Natural killer cell (primary cell): ENCODE measurements around the gene OCLN. TPM values are rescaled to one million over a fixed set of nuclear protein-coding genes. Genes with fewer than 3 reads are reported as not detected.

Experiments used
- ATAC-seq, 3 donors: fragments of 150-1000 bp in 2 of 3; fragments of 200-7000 bp in 1 of 3; cut with Tn5 transposase; 1 replicate in 1 of 3; 2 replicates in 2 of 3; pipeline ENCODE4 v1.10.0; 2021; ENCODE audit warnings: mild to moderate bottlenecking in 2 of 3, moderate library complexity in 2 of 3
- DNase-seq, 2 donors: peaks; one replicate each; pipeline versions ENCODE4 v3.0.0 to v3.0.0-alpha.2; 2013 to 2021; ENCODE audit warnings: mixed read lengths in 1 of 2
- H3K27ac ChIP-seq: one replicate; pipeline ENCODE4 v1.5.1; 2013; ENCODE audit warnings: mild to moderate bottlenecking, low read length
- H3K27me3 ChIP-seq: one replicate; pipeline ENCODE4 v1.6.1; 2013; ENCODE audit warnings: low read length; ENCODE audit not compliant: control insufficient read depth, insufficient read depth
- H3K36me3 ChIP-seq: one replicate; pipeline ENCODE4 v1.6.1; 2013; ENCODE audit warnings: low read length; ENCODE audit not compliant: control insufficient read depth, insufficient read depth
- H3K4me1 ChIP-seq: one replicate; pipeline ENCODE4 v1.6.1; 2013; ENCODE audit warnings: low read length; ENCODE audit not compliant: control insufficient read depth, insufficient read depth
- H3K4me3 ChIP-seq: one replicate; pipeline ENCODE4 v1.5.1; 2013; ENCODE audit warnings: low read length
- H3K9me3 ChIP-seq: one replicate; pipeline ENCODE4 v1.6.1; 2013; ENCODE audit warnings: low read length; ENCODE audit not compliant: control insufficient read depth, insufficient read depth
- H3K27ac Mint-ChIP-seq, 2 donors: one replicate each; pipeline ENCODE4 v1.8.0; 2022; ENCODE audit warnings: mild to moderate bottlenecking in 2 of 2, mixed read lengths in 2 of 2, moderate library complexity in 1 of 2
- H3K27me3 Mint-ChIP-seq, 2 donors: one replicate each; pipeline ENCODE4 v1.8.0; 2022; ENCODE audit warnings: low read depth in 2 of 2, mixed read lengths in 2 of 2
- H3K36me3 Mint-ChIP-seq: one replicate; pipeline ENCODE4 v1.8.0; 2022; ENCODE audit warnings: mixed read lengths
- H3K4me1 Mint-ChIP-seq, 2 donors: one replicate each; pipeline ENCODE4 v1.8.0; 2022; ENCODE audit warnings: mixed read lengths in 2 of 2
- H3K4me3 Mint-ChIP-seq: one replicate; pipeline ENCODE4 v1.8.0; 2022; ENCODE audit warnings: mild to moderate bottlenecking, moderate library complexity, mixed read lengths
- H3K9me3 Mint-ChIP-seq, 2 donors: one replicate each; pipeline ENCODE4 v1.8.0; 2022; ENCODE audit warnings: mixed read lengths in 2 of 2
- CTCF ChIP-seq: fragments of 200-600 bp; IDR thresholded peaks from one replicate; pipeline ENCODE4 v1.8.0; 2022; ENCODE audit warnings: antibody characterized with exemption
- WGBS: methylation state at CpG from one replicate; pipeline ENCODE4 v1.1.7; 2013; ENCODE audit warnings: missing lambda C conversion rate; ENCODE audit not compliant: insufficient coverage; 5-methylcytosine and 5-hydroxymethylcytosine counted together
- intact Hi-C: fragments of 100-400 bp; cut with micrococcal nuclease; formaldehyde crosslinking; loops from one replicate; pipeline ENCODE4 v1.14.2; 2022
- total RNA-seq, 4 donors: library from RNA; stranded (reverse); fragments of 120-200 nt in 1 of 4; gene quantifications; one replicate each; pipeline versions ENCODE4 v1.2.3 to v1.2.4, GENCODE V29; 2013 to 2022

Gene OCLN
- total RNA-seq, 3 donors from 2014 or later (not counting 1 experiment from before 2014, with no cell fraction given), result 0.68 to 1.8 (median 1.3) TPM

GRCh38 chr5:69493396-69494133 is 975 bp downstream of the OCLN start:
- H3K9me3 ChIP-seq, result no peaks in the 10 kb centered on the region
- H3K4me1 ChIP-seq, result peaks cover 19% of the 10 kb centered on the region
- DNase-seq, result no peak
- 1% methylated on average over 62 of the region's 62 CpGs for WGBS
- H3K27me3 ChIP-seq, result peaks cover 18% of the 10 kb centered on the region
- H3K4me3 Mint-ChIP-seq, result peak overlapping the region; percentile 49
- intact Hi-C loops, result no loop called here
- H3K27ac ChIP-seq, result no peak overlapping the region
- no peaks in the 10 kb centered on the region for H3K9me3 Mint-ChIP-seq
- H3K4me1 Mint-ChIP-seq, result no peaks in the 10 kb centered on the region
- no peak for TF ChIP-seq CTCF
- no peaks in the 10 kb centered on the region for H3K36me3 ChIP-seq
- peak in 2 of 3 donors; percentile 21 to 29 for ATAC-seq
- H3K27ac Mint-ChIP-seq, result no peak overlapping the region
- peaks cover 33 to 49% of the 10 kb centered on the region in 2 donors for H3K27me3 Mint-ChIP-seq
- no peaks in the 10 kb centered on the region for H3K36me3 Mint-ChIP-seq
- H3K4me3 ChIP-seq, result peak overlapping the region; percentile 6

GRCh38 chr5:69494452-69494851 is 1.9 kb downstream of the OCLN start:
- ATAC-seq, result no peak
- no peaks in the 10 kb centered on the region for H3K36me3 ChIP-seq
- no peak overlapping the region for H3K4me3 Mint-ChIP-seq

GRCh38 chr5:69497006-69497520 is 4.5 kb downstream of the OCLN start:
- H3K27me3 Mint-ChIP-seq, result peaks cover 19 to 26% of the 10 kb centered on the region in 2 donors
- H3K4me1 Mint-ChIP-seq, result no peaks in the 10 kb centered on the region
- H3K36me3 Mint-ChIP-seq, result no peaks in the 10 kb centered on the region
- no peak for TF ChIP-seq CTCF
- no peak overlapping the region for H3K27ac Mint-ChIP-seq
- 44% methylated on average over 2 of the region's 5 CpGs for WGBS
- no peak overlapping the region for H3K4me3 Mint-ChIP-seq
- H3K9me3 Mint-ChIP-seq, result no peaks in the 10 kb centered on the region
- no peaks in the 10 kb centered on the region for H3K36me3 ChIP-seq
- no peaks in the 10 kb centered on the region for H3K9me3 ChIP-seq
- DNase-seq, result no peak
- peaks cover 18% of the 10 kb centered on the region for H3K27me3 ChIP-seq
- ATAC-seq, result no peak
- intact Hi-C loops, result no loop called here
- peaks cover 19% of the 10 kb centered on the region for H3K4me1 ChIP-seq
- H3K27ac ChIP-seq, result no peak overlapping the region
- H3K4me3 ChIP-seq, result no peak overlapping the region

More at GRCh38 chr5:69494452-69494851, 1.9 kb downstream of the OCLN start:
- peaks cover 18% of the 10 kb centered on the region for H3K27me3 ChIP-seq
- DNase-seq, result no peak
- intact Hi-C loops, result no loop called here
- H3K4me3 ChIP-seq, result no peak overlapping the region
- Mint-ChIP-seq H3K27ac (no peak overlapping the region), H3K27me3 (peaks cover 33 to 49% of the 10 kb centered on the region in 2 donors), H3K4me1 (no peaks in the 10 kb centered on the region), H3K36me3 (no peaks in the 10 kb centered on the region), H3K9me3 (no peaks in the 10 kb centered on the region)
- H3K4me1 ChIP-seq, result peaks cover 19% of the 10 kb centered on the region
- TF ChIP-seq CTCF, result no peak
- 92% methylated on average over 7 of the region's 8 CpGs for WGBS
- H3K9me3 ChIP-seq, result no peaks in the 10 kb centered on the region
- no peak overlapping the region for H3K27ac ChIP-seq
